Body of pancreas (tissue), 4 donors: ENCODE results near the gene PLEKHD1.
"Not testable (repeated sequence)": the region's sequence is repeated elsewhere in the genome, so short reads cannot be mapped to it uniquely, and the experiment has no call there.

Experiments
- POLR2A ChIP-seq, 3 donors: fragments of 450-650 bp; IDR thresholded peaks; one replicate each; pipeline ENCODE4 v1.6.1; 2016; ENCODE audit warnings: antibody characterized with exemption in 3 of 3, mild to moderate bottlenecking in 2 of 3
- TF ChIP-seq, protein P1 (sequence below), 7 experiments: fragments of 450-650 bp in 4 of 7; fragments of 200-600 bp in 3 of 7; sonication (generic) in 3 of 7; IDR thresholded peaks; one replicate each; pipeline ENCODE4 v1.5.1; 2016 to 2019; ENCODE audit warnings: antibody characterized with exemption in 7 of 7

DNA sequence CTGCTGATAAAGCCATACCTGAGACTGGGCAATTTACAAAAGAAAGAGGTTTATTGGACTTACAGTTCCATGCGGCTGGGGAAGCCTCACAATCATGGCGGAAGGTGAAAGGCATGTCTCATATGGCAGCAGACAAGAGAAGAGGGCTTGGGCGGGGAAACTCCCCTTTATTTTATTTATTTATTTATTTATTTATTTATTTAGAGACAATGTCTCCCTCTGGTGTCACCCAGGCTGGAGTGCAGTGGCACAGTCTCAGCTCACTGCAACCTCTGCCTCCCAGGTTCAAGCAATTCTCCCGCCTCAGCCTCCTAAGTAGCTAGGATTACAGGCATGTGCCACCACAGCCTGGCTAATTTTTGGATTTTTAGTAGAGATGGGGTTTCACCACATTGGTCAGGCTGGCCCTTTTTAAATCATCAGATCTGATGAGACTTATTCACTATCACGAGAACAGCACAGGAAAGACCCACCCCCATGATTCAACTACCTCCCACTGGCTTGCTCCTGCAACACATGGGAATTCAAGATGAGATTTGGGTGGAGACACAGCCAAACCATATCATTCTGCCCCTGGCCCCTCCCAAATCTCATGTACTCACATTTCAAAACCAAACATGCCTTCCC, 7.6 kb upstream of the PLEKHD1 start:
- not testable (repeated sequence) for TF ChIP-seq POLR2A (IDR thresholded peaks at IDR 0.05)
- TF ChIP-seq, protein P1, sequence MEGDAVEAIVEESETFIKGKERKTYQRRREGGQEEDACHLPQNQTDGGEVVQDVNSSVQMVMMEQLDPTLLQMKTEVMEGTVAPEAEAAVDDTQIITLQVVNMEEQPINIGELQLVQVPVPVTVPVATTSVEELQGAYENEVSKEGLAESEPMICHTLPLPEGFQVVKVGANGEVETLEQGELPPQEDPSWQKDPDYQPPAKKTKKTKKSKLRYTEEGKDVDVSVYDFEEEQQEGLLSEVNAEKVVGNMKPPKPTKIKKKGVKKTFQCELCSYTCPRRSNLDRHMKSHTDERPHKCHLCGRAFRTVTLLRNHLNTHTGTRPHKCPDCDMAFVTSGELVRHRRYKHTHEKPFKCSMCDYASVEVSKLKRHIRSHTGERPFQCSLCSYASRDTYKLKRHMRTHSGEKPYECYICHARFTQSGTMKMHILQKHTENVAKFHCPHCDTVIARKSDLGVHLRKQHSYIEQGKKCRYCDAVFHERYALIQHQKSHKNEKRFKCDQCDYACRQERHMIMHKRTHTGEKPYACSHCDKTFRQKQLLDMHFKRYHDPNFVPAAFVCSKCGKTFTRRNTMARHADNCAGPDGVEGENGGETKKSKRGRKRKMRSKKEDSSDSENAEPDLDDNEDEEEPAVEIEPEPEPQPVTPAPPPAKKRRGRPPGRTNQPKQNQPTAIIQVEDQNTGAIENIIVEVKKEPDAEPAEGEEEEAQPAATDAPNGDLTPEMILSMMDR (IDR thresholded peaks at IDR 0.05), result not testable (repeated sequence)
